Keratinocyte (primary cell): ENCODE data around the gene MAML2. TPM values are rescaled to one million over a fixed set of nuclear protein-coding genes. Genes with fewer than 3 reads are reported as not detected.

ENCODE experiments used
- DNase-seq: peaks from one replicate; pipeline ENCODE4 v3.0.0-alpha.2; 2011; ENCODE audit warnings: low read depth, missing footprints, low spot score
- FAIRE-seq: peaks from 2 replicates; lab custom pipeline; 2011; peaks lifted over from hg19 to GRCh38; lab: Jason Lieb, UNC
- H2AFZ ChIP-seq: 2 replicates; pipeline ENCODE4 v1.6.0; 2012; ENCODE audit warnings: low read length, control low read depth, inconsistent platforms; ENCODE audit not compliant: control insufficient read depth
- H3K27ac ChIP-seq: 2 replicates; pipeline ENCODE4 v1.5.1; 2011; ENCODE audit warnings: low read length; ENCODE audit not compliant: control insufficient read depth, insufficient read depth
- H3K27me3 ChIP-seq: 3 replicates; pipeline ENCODE4 v1.6.0; 2011; ENCODE audit warnings: low read length; ENCODE audit not compliant: control insufficient read depth, insufficient read depth; ENCODE audit errors: extremely low read depth
- H3K36me3 ChIP-seq, 2 experiments: 2 replicates in 1 of 2; 3 replicates in 1 of 2; pipeline ENCODE4 v1.5.1; 2011; ENCODE audit warnings: low read length in 2 of 2, mild to moderate bottlenecking in 1 of 2; ENCODE audit not compliant: control insufficient read depth in 2 of 2, insufficient read depth in 2 of 2; ENCODE audit errors: extremely low read depth in 1 of 2
- H3K4me1 ChIP-seq: 3 replicates; pipeline ENCODE4 v1.5.1; 2011; ENCODE audit warnings: low read length; ENCODE audit not compliant: control insufficient read depth, insufficient read depth; ENCODE audit errors: extremely low read depth
- H3K4me2 ChIP-seq: 3 replicates; pipeline ENCODE4 v1.6.0; 2011; ENCODE audit warnings: low read depth, low read length; ENCODE audit not compliant: control insufficient read depth, insufficient read depth; ENCODE audit errors: extremely low read depth
- H3K4me3 ChIP-seq, 3 experiments: fragments of 200-600 bp in 1 of 3; sonication (generic) in 1 of 3; 2 replicates in 2 of 3; 3 replicates in 1 of 3; pipeline ENCODE4 v1.5.1; 2011 to 2016; ENCODE audit warnings: low read length in 3 of 3, mild to moderate bottlenecking in 3 of 3, control low read depth in 2 of 3, inconsistent platforms in 1 of 3, low read depth in 1 of 3, mixed read lengths in 1 of 3, mixed run types in 1 of 3, moderate library complexity in 1 of 3; ENCODE audit not compliant: control insufficient read depth in 2 of 3, insufficient read depth in 2 of 3; ENCODE audit errors: extremely low read depth in 1 of 3
- H3K79me2 ChIP-seq: 2 replicates; pipeline ENCODE4 v1.6.0; 2012; ENCODE audit warnings: low read length; ENCODE audit not compliant: control insufficient read depth, insufficient read depth
- H3K9ac ChIP-seq: 3 replicates; pipeline ENCODE4 v1.6.0; 2011; ENCODE audit warnings: low read length; ENCODE audit not compliant: control insufficient read depth, insufficient read depth; ENCODE audit errors: extremely low read depth
- H3K9me1 ChIP-seq: 3 replicates; pipeline ENCODE4 v1.6.0; 2011; ENCODE audit warnings: low read length; ENCODE audit not compliant: control insufficient read depth, insufficient read depth; ENCODE audit errors: extremely low read depth
- H3K9me3 ChIP-seq: 2 replicates; pipeline ENCODE4 v1.5.1; 2012; ENCODE audit warnings: low read depth, low read length; ENCODE audit not compliant: control insufficient read depth
- H4K20me1 ChIP-seq: 3 replicates; pipeline ENCODE4 v1.6.0; 2011; ENCODE audit warnings: low read length; ENCODE audit not compliant: control insufficient read depth, insufficient read depth; ENCODE audit errors: extremely low read depth
- CTCF ChIP-seq, 3 experiments: IDR thresholded peaks in 1 of 3; conservative IDR thresholded peaks in 1 of 3; optimal IDR thresholded peaks in 1 of 3; 2 replicates in 2 of 3; 3 replicates in 1 of 3; pipeline versions ENCODE3 to v1.5.1; 2011; ENCODE audit warnings: low read length in 3 of 3, mild to moderate bottlenecking in 3 of 3, moderate library complexity in 2 of 3, control low read depth in 1 of 3, inconsistent platforms in 1 of 3; ENCODE audit not compliant: insufficient read depth in 2 of 3; ENCODE audit errors: extremely low read depth in 1 of 3
- EZH2 ChIP-seq: IDR thresholded peaks from one replicate; pipeline ENCODE4 v1.6.1; 2012; ENCODE audit warnings: inconsistent platforms, mild to moderate bottlenecking, low read length, moderate library complexity
- dilution Hi-C: fragments of 300-500 bp; cut with MboI; formaldehyde crosslinking; loops from one replicate; pipeline ENCODE4 v1.7.0; 2020; ENCODE audit warnings: low sequenced_read_pairs; ENCODE audit not compliant: extremely low pct_ligation_motif_present
- polyA plus RNA-seq, 5 experiments: library from polyadenylated mRNA; depleted of rRNA in 3 of 5; stranded (reverse) in 3 of 5; stranded (forward) in 1 of 5; unstranded in 1 of 5; fragments of >200 nt; gene quantifications; 1 replicate in 1 of 5; 2 replicates in 3 of 5; 3 replicates in 1 of 5; pipeline versions ENCODE4 v1.2.1 to v1.2.3, GENCODE V29; 2011 to 2012; ENCODE audit warnings: missing spikeins in 2 of 5, low read depth in 1 of 5, low replicate concordance in 1 of 5

The MAML2 gene
- polyA plus RNA-seq, 1 donor (not counting 4 experiments of a cell fraction or from before 2014, with no cell fraction given), result 4.2 TPM

- H3K4me1 ChIP-seq, result peaks cover 23% of the 10 kb centered on the region
- no peaks in the 10 kb centered on the region for H3K36me3 ChIP-seq
- H3K27me3 ChIP-seq, result no peaks in the 10 kb centered on the region
- DNase-seq, result no peak
- no peaks in the 10 kb centered on the region for H4K20me1 ChIP-seq
- no peak overlapping the region for H2AFZ ChIP-seq
- no peak overlapping the region for H3K4me2 ChIP-seq
- H3K9me1 ChIP-seq, result no peaks in the 10 kb centered on the region
- no peak overlapping the region for H3K4me3 ChIP-seq
- no peaks in the 10 kb centered on the region for H3K79me2 ChIP-seq
- no peaks in the 10 kb centered on the region for H3K9me3 ChIP-seq
- no peak overlapping the region for H3K9ac ChIP-seq
- dilution Hi-C loops, result no loop called here
- H3K27ac ChIP-seq, result no peak overlapping the region
- TF ChIP-seq EZH2, result no peak
- no peak for FAIRE-seq
These were observed 292.4 kb downstream of the MAML2 start for GRCh38 chr11:96050435-96051182.

- peaks cover 2% of the 10 kb centered on the region for H3K9me1 ChIP-seq
- no peak for TF ChIP-seq EZH2
- no peak for TF ChIP-seq CTCF (optimal IDR thresholded peaks at IDR 0.05 in 1 of 3, IDR thresholded peaks at IDR 0.05 in 1 of 3, conservative IDR thresholded peaks at IDR 0.05 in 1 of 3; ENCODE audit: extremely low read depth in 1 of 3, insufficient read depth in 2 of 3, low read length in 3 of 3)
- dilution Hi-C loops, result no loop called here
- H3K27me3 ChIP-seq, result no peaks in the 10 kb centered on the region
- no peaks in the 10 kb centered on the region for H3K9me3 ChIP-seq
- no peak overlapping the region for H3K9ac ChIP-seq
- H3K79me2 ChIP-seq, result no peaks in the 10 kb centered on the region
- no peak overlapping the region for H3K27ac ChIP-seq
- H3K4me3 ChIP-seq, result no peak overlapping the region
- DNase-seq (no peak), FAIRE-seq (no peak)
- H3K4me2 ChIP-seq, result no peak overlapping the region
- H3K4me1 ChIP-seq, result peaks cover 16% of the 10 kb centered on the region
- H2AFZ ChIP-seq, result no peak overlapping the region
- no peaks in the 10 kb centered on the region for H3K36me3 ChIP-seq
- H4K20me1 ChIP-seq, result no peaks in the 10 kb centered on the region
These were observed 293.6 kb downstream of the MAML2 start for GRCh38 chr11:96049426-96049825.
